HG03066 (cell line): ENCODE data around the gene SUCO.
"Not testable (repeated sequence)": the region's sequence is repeated elsewhere in the genome, so short reads cannot be mapped to it uniquely, and the experiment has no call there.

Experiments
- ATAC-seq: cut with Tn5 transposase; IDR thresholded peaks from one replicate; pipeline ENCODE4 v1.9.1; 2021; ENCODE audit warnings: low read depth; ENCODE audit not compliant: unreplicated experiment

The SUCO gene

GRCh38 chr1:172605641-172606040 lies 72.7 kb downstream of the SUCO start:
- ATAC-seq, result no peak

DNA sequence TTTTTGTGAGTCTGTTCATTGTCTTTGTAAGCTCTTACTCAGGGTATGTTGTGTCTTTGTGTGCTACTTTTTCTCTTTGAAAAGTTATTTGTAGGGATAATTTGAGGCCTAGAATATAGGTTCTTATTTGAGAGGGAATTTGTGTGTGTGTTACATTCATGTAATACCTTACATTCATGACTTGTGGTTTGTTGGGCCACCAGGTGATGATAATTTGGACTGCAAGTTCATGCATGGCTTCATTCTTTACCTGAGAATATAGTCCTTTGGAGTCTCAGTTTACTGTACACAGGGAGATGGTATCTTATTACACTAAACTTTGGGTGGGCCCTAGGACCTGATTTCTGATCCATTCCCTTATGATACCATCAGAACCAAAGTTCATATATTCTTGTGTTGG lies 74.2 kb downstream of the SUCO start:
- no peak for ATAC-seq

- no peak for ATAC-seq
Measured at GRCh38 chr1:172608098-172608601, 75.2 kb downstream of the SUCO start.

DNA sequence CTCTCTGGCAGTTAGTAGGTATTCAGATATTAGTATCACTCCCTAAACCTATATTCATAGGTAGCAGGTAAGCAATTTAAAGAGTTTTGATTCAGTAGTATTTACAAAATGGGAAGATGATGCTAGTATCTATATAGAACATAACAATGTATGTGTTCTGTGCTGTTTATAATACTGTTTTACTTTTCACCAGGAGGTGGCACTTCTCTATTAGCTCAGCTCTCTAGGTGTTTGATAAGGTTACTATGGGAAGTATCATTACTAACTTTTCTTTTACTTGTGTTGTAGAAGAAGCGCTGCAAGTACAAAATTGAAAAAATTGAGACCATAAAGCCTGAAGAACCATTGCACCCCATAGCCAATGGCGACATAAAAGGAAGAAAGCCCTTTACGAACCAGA lies 76.6 kb downstream of the SUCO start:
- ATAC-seq, result no peak

DNA sequence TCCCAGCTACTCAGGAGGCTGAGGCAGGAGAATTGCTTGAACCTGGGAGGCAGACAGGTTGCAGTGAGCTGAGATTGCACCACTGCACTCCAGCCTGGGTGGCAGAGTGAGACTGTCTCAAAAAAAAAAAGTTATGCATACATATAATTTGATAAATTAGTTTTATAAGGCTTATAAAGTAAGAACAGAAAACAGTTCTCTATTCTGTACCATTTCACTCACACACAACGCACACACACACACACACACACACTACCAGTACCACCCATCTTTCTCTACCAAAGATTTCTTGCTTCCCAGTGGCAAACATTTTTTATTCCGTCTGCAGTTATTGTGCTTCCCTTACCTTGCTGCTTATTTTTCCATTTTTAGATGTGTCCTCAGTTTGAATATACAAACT lies 79.5 kb downstream of the SUCO start:
- no peak for ATAC-seq

- no peak for ATAC-seq
Measured at GRCh38 chr1:172613294-172613693, 80.3 kb downstream of the SUCO start.

- ATAC-seq, result no peak
Measured at GRCh38 chr1:172616195-172616594, 83.2 kb downstream of the SUCO start.

- no peak for ATAC-seq
Measured at GRCh38 chr1:172616636-172617035, 83.7 kb downstream of the SUCO start.

- not testable (repeated sequence) for ATAC-seq
Measured at GRCh38 chr1:172620603-172621002, 87.7 kb downstream of the SUCO start.

DNA sequence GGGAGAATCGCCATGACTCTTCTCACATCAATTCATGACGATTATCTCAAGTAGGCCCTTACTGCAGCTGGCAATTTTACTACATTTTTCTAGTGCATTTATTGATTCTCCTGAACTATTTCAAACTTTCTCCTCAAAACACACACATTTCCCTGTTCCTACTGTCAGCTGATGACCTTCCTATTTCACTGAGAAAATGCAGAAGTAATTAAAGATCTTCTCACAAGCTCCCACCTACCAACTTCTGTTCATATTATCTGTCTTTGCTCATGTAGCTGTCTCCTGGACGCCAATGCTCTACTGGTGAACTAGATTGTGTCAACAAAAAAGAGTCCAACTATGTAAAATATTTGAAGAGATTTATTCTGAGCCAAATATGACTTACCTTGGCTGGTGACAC lies 89.6 kb downstream of the SUCO start:
- ATAC-seq, result no peak

DNA sequence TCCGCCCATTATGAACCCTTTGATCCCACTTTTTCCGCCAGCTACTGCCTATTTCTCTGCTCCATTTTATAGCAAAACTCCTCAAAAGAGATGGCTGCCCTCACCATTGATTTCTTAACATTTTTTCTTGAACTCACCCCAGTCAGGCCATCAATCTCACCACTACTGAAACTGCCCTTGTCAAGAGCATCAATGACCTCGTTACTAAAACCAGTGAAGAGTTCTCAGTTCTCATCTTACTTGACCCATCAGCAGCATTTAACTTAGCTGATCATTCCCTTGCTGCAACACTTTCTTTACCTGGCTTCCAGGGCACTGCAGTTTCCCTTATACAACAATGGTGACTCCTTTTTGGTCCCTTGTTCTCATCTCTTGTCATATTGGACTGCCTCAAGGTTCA lies 90.8 kb downstream of the SUCO start:
- no peak for ATAC-seq

GRCh38 chr1:172626845-172627244 lies 93.9 kb downstream of the SUCO start:
- no peak for ATAC-seq

- no peak for ATAC-seq
Measured at GRCh38 chr1:172627702-172628101, 94.8 kb downstream of the SUCO start.

DNA sequence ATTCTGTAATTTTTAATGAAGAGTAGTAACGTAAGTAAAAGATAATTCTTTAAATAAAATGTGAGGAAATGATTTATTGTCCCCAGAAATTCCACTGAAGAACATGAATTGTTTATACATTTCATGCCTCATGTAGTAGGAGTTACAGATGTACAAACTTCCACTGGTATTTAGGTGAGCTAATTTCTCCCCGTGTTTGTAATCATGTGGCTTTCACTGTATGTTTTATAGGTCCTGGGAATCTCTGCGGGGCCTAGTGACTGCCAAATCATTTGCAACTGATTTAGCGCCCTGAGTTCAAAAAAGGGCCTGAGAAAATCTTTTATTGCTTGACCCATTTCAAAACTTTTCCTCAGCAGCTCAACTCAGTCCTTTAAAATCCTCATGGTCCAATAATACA lies 95.5 kb downstream of the SUCO start:
- ATAC-seq, result no peak

- no peak for ATAC-seq
Measured at GRCh38 chr1:172629170-172629569, 96.2 kb downstream of the SUCO start.

- ATAC-seq, result no peak
Measured at GRCh38 chr1:172629638-172630037, 96.7 kb downstream of the SUCO start.

DNA sequence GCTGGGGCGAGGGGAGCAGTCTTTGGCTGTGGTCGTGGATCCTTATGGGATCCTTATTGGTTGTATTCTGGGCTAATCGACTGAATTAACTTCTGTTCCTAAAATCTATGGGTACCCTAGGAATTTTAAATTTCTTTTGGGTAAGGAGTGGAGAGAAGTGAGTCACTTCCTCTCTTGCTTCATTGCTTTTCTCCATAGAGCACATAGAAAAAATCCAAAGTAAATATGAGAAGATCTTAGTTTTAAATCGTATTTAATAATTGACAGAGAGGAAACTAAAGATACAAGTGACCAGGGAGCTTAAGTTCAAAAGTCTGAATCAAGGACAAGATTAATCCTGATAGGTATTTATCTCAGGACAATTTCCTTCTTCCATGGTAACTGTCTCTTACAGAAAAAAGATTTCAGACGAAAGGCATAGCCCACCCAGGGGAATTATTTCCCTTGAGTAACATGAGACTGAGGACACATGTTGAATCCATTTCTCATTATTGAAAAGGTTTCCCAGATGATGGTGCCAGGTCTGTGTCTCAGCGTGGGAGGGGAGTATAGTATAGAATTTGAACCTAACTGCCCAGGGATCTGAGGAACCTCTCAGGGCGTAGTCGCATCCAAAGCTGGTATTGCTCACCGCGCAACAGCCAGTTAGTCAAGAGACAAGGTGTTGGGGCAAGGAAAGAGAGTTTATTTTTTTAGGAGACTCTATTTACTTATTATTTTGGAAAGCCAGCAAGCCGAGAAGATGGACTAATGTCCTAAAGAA lies 97.3 kb downstream of the SUCO start:
- no peak for ATAC-seq

DNA sequence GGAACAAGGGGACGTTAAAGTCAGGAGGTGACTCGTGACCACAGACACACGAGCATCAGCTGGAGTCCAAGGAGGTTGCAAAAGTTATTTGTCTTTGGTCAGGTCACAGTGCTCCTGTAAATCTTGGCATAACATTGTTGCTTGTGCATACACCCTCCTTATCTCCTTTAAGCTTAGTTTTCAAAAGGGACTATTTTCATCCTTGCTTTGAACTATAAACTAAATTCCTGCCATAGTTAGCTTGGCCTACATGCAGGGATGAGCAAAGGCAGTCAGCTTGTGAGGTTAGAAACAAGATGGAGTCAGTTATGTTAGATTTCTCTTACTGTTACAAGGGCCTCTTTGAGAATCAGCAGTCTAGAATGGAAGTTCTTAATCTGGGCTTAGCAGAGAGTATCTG lies 97.9 kb downstream of the SUCO start:
- no peak for ATAC-seq

- ATAC-seq, result no peak
Measured at GRCh38 chr1:172637522-172637921, 104.6 kb downstream of the SUCO start.

DNA sequence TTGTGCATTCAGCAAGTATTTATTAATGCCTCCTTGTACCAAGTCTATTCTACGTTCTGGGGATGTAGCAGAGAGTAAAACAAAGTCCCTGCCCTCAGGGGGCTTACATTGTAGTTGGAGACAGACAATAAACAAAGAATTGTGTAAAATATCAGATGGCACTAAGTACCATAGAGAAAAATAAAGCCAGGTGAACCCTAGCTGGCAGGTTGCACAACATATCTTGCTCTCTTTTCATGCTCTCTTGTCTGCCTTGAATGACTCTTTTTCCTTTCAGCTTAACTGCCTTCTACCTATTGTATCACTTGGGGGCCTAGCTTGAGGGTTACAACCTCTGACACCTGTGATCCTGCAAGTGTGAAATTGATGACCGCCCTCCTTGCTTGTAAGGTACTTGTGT lies 105.3 kb downstream of the SUCO start:
- ATAC-seq, result no peak

GRCh38 chr1:172638885-172639831 lies 106.2 kb downstream of the SUCO start:
- peak; percentile 51 for ATAC-seq

DNA sequence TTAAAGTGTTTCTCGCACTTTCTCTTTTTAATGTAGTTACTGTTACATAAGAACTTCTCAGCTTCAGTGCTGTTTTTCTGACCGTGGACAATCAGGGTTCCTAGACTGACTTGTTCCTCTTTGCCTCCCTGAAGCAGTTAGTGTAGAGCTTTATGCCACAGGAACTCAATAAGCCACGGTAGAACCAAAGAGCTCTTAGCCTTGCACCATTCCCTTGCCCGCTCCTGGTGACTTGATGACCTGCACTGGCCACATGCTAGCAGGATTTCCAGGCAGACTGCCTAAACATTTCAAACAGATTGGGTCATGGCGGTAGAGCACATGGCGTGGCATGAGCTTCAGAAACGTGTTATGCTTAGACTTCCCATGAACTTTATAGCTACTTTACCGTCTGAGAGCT lies 107.2 kb downstream of the SUCO start:
- ATAC-seq, result no peak
